IMR-90 (cell line): ENCODE data around the gene ITGA5. TPM values are rescaled to one million over a fixed set of nuclear protein-coding genes. Genes with fewer than 3 reads are reported as not detected.

Experiments used
- ATAC-seq: fragments of 200-7000 bp; cut with Tn5 transposase; 2 replicates; pipeline ENCODE4 v1.9.1; 2020; ENCODE audit warnings: low read depth, mild to moderate bottlenecking, moderate library complexity
- BruUV-seq: library from RNA; stranded (reverse); fragments of 400-500 nt; replicated peaks from 2 replicates; lab custom pipeline; 2021; lab: Mats Ljungman, UMichigan
- CTCF ChIA-PET: fragments of 300-600 bp; formaldehyde crosslinking; extraction: SDS; loops from one replicate; lab custom pipeline; 2021; ENCODE audit warnings: antibody characterized with exemption; lab: Yijun Ruan, JAX
- POLR2A ChIA-PET: fragments of 300-600 bp; sonication (Branson Sonifier 250); formaldehyde crosslinking; loops from one replicate; lab custom pipeline; 2022; ENCODE audit warnings: antibody characterized with exemption; ENCODE audit not compliant: unreplicated experiment; lab: Charles Lee
- DNase-seq: peaks from one replicate; pipeline ENCODE4 v3.0.0; 2013
- H2AFZ ChIP-seq: replicated peaks from 2 replicates; pipeline ENCODE3; 2013; ENCODE audit warnings: low read length, mild to moderate bottlenecking; ENCODE audit not compliant: poor library complexity
- H2AK5ac ChIP-seq: 2 replicates; pipeline ENCODE4 v1.6.1; 2013; ENCODE audit warnings: low read depth, low read length, inconsistent platforms
- H2AK9ac ChIP-seq: replicated peaks from 2 replicates; pipeline ENCODE3; 2013; ENCODE audit warnings: mild to moderate bottlenecking, low read depth, low read length, moderate library complexity; ENCODE audit not compliant: poor library complexity
- H2BK120ac ChIP-seq: 2 replicates; pipeline ENCODE4 v1.6.1; 2013; ENCODE audit warnings: low read depth, low read length, inconsistent platforms
- H2BK15ac ChIP-seq: 3 replicates; pipeline ENCODE4 v1.6.1; 2013; ENCODE audit warnings: low read depth, low read length, inconsistent platforms
- H2BK20ac ChIP-seq: 2 replicates; pipeline ENCODE4 v1.6.1; 2013; ENCODE audit warnings: low read depth, mild to moderate bottlenecking, inconsistent platforms, low read length, moderate library complexity
- H2BK5ac ChIP-seq: 2 replicates; pipeline ENCODE4 v1.6.1; 2013; ENCODE audit warnings: mild to moderate bottlenecking, low read depth, low read length, inconsistent platforms; ENCODE audit not compliant: poor library complexity, severe bottlenecking
- H3K14ac ChIP-seq: replicated peaks from 2 replicates; pipeline ENCODE4 v1.6.1; 2013; ENCODE audit warnings: low read depth, low read length, inconsistent platforms
- H3K18ac ChIP-seq: 2 replicates; pipeline ENCODE4 v1.6.1; 2013; ENCODE audit warnings: low read depth, low read length, control low read depth
- H3K23ac ChIP-seq: 2 replicates; pipeline ENCODE4 v1.6.1; 2013; ENCODE audit warnings: low read depth, low read length, inconsistent platforms
- H3K27ac ChIP-seq: 2 replicates; pipeline ENCODE4 v1.5.1; 2013; ENCODE audit warnings: mild to moderate bottlenecking, control low read depth, low read length; ENCODE audit not compliant: insufficient read depth
- H3K27me3 ChIP-seq: 2 replicates; pipeline ENCODE4 v1.6.1; 2013; ENCODE audit warnings: low read length; ENCODE audit not compliant: control insufficient read depth, insufficient read depth
- H3K36me3 ChIP-seq: 2 replicates; pipeline ENCODE4 v1.6.1; 2013; ENCODE audit warnings: low read length, mixed read lengths; ENCODE audit not compliant: control insufficient read depth, insufficient read depth
- H3K4ac ChIP-seq: 2 replicates; pipeline ENCODE4 v1.6.1; 2013; ENCODE audit warnings: low read depth, low read length, inconsistent platforms
- H3K4me1 ChIP-seq: 2 replicates; pipeline ENCODE4 v1.6.1; 2013; ENCODE audit warnings: low read length, mixed read lengths; ENCODE audit not compliant: control insufficient read depth, insufficient read depth
- H3K4me2 ChIP-seq: 2 replicates; pipeline ENCODE4 v1.6.1; 2013; ENCODE audit warnings: low read depth, mild to moderate bottlenecking, control low read depth, low read length, moderate library complexity
- H3K4me3 ChIP-seq: 2 replicates; pipeline ENCODE4 v1.5.1; 2013; ENCODE audit warnings: low read depth, mild to moderate bottlenecking, control low read depth, low read length, moderate library complexity; ENCODE audit not compliant: insufficient read depth
- H3K56ac ChIP-seq: 2 replicates; pipeline ENCODE4 v1.6.1; 2013; ENCODE audit warnings: low read length, inconsistent platforms; ENCODE audit not compliant: insufficient read depth; ENCODE audit errors: extremely low read depth
- H3K79me1 ChIP-seq, 2 experiments: 2 replicates each; pipeline ENCODE4 v1.6.1; 2013; ENCODE audit warnings: low read length in 2 of 2, inconsistent platforms in 1 of 2, low read depth in 1 of 2
- H3K9ac ChIP-seq: 2 replicates; pipeline ENCODE4 v1.6.1; 2013; ENCODE audit warnings: low read depth, low read length, control low read depth
- H3K9me1 ChIP-seq: 2 replicates; pipeline ENCODE4 v1.6.1; 2013; ENCODE audit warnings: low read length, inconsistent platforms; ENCODE audit not compliant: insufficient read depth
- H3K9me3 ChIP-seq: 2 replicates; pipeline ENCODE4 v1.6.1; 2013; ENCODE audit warnings: low read length; ENCODE audit not compliant: control insufficient read depth, insufficient read depth
- H4K20me1 ChIP-seq: 2 replicates; pipeline ENCODE4 v1.6.1; 2013; ENCODE audit warnings: low read length, inconsistent platforms; ENCODE audit not compliant: insufficient read depth
- H4K5ac ChIP-seq: 2 replicates; pipeline ENCODE4 v1.6.1; 2013; ENCODE audit warnings: mild to moderate bottlenecking, low read depth, low read length, control low read depth
- H4K8ac ChIP-seq, 2 experiments: 2 replicates each; pipeline ENCODE4 v1.6.1; 2013; ENCODE audit warnings: low read depth in 2 of 2, low read length in 2 of 2, control low read depth in 1 of 2, inconsistent platforms in 1 of 2
- H4K91ac ChIP-seq: 2 replicates; pipeline ENCODE4 v1.6.1; 2013; ENCODE audit warnings: low read depth, low read length, inconsistent platforms; ENCODE audit not compliant: insufficient read depth
- MAFK ChIP-seq: IDR thresholded peaks from 2 replicates; pipeline ENCODE4 v1.6.1; 2012; ENCODE audit warnings: low read depth, low read length, improper control_type of control experiment
- RAD21 ChIP-seq: IDR thresholded peaks from 2 replicates; pipeline ENCODE4 v1.6.1; 2012; ENCODE audit warnings: low read length, improper control_type of control experiment
- RCOR1 ChIP-seq: IDR thresholded peaks from 2 replicates; pipeline ENCODE4 v1.6.1; 2012; ENCODE audit warnings: mild to moderate bottlenecking, low read length, improper control_type of control experiment; ENCODE audit not compliant: insufficient replicate concordance
- WGBS, 2 experiments: methylation state at CpG; one replicate each; pipeline versions ENCODE4 v1.1.5 to v1.1.7; 2013; ENCODE audit warnings: missing lambda C conversion rate in 2 of 2; ENCODE audit not compliant: insufficient read length in 1 of 2; ENCODE audit errors: extremely low coverage in 2 of 2; 5-methylcytosine and 5-hydroxymethylcytosine counted together
- dilution Hi-C: fragments of 300-500 bp; cut with HindIII; formaldehyde crosslinking; loops from one replicate; pipeline ENCODE4 v1.14.3; 2018; ENCODE audit warnings: low sequenced_read_pairs; ENCODE audit not compliant: unreplicated experiment
- in situ Hi-C: fragments of 300-500 bp; cut with MboI; formaldehyde crosslinking; loops from 3 replicates; pipeline ENCODE4 v1.14.3; 2019; ENCODE audit warnings: low sequenced_read_pairs, inconsistent platforms, mixed read lengths
- intact Hi-C: fragments of 100-400 bp; cut with micrococcal nuclease; formaldehyde crosslinking; loops from 2 replicates; pipeline ENCODE4 v1.10.0; 2022
- polyA plus RNA-seq, 3 experiments: library from polyadenylated mRNA; depleted of rRNA; stranded (reverse); fragments of >200 nt; gene quantifications; 2 replicates each; pipeline ENCODE4 v1.2.3, GENCODE V29; 2012; ENCODE audit warnings: low replicate concordance in 1 of 3
- total RNA-seq: library from RNA; depleted of rRNA; stranded (reverse); fragments of >200 nt; gene quantifications from 2 replicates; pipeline ENCODE4 v1.2.3, GENCODE V29; 2012

The ITGA5 gene
- total and polyA plus RNA-seq, 2 of the 4 experiments (the other 2 are of a cell fraction): 159 to 259 TPM

DNA sequence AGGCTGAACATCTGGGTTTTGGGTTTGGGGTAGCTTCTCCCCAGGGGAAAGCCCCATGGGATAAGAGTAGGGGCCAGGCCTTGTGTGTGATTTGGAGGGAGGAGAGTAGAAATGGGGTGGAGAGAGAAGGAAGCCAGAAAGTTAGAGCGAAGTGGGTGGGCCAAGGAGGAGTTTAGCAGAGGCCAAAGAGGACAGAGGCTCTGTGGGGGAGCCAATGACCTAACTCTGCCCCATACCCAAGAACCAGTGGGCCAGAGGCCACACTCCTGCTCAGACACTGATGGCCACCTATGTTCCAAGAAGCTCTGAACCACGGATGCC lies 43.8 kb downstream of the ITGA5 start (continued):
- no peak for TF ChIP-seq RCOR1

DNA sequence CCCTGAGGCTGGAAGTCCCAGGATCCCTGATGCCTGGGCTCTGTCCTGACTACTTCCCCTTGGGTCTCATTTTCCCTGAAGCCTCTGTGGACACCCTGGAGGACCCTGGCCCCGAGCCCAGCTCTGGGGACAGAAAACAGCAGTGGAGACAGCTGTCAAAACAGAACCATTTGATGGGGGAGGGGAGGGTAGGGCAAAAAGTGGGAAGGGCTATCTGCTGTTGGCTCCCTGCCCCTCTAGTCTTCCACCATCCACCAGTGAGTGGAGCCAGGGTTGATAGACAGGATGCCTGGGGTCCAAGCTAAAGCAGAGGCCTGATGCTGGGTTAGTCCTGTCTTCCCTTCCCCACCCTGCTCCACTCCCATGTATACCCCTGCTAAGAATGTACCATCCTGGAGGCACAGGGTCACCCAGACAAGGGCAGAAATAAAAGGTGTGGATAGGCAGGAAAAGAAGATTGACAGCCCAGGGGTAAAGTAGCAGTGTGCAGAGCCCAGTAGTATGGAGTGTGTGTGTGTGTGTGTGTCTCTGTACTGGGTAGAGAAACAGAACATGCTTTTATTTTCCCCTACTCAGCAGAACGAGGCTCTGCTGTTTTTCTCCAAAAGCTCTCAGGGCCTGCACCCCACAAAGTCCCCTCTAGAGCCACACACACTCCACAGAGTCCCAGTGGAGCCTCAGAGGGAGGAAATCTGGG lies 44.4 kb downstream of the ITGA5 start:
- Histone ChIP-seq H4K91ac (no peak overlapping the region), H3K9me1 (no peaks in the 10 kb centered on the region; the same call in 1 of the 2 replicates), H2AK5ac (no peak overlapping the region), H3K18ac (no peak overlapping the region), H4K20me1 (peaks cover 4% of the 10 kb centered on the region; the same call in 1 of the 2 replicates), H3K9me3 (no peaks in the 10 kb centered on the region), H4K8ac (no peak overlapping the region), H2BK120ac (no peak overlapping the region), H3K23ac (no peak overlapping the region), H3K14ac (no peak overlapping the region), H2AFZ (no peak overlapping the region), H3K56ac (no peak overlapping the region), H4K5ac (no peak overlapping the region), H2BK5ac (no peak overlapping the region), H3K27ac (no peak overlapping the region), H2BK20ac (no peak overlapping the region), H3K27me3 (no peaks in the 10 kb centered on the region), H2BK15ac (no peak overlapping the region; the same call in 2 of the 3 replicates), H3K36me3 (peaks cover 1% of the 10 kb centered on the region; the same call in 1 of the 2 replicates), H3K4me3 (no peak overlapping the region), H3K79me1 (peaks cover 0 to 6% of the 10 kb centered on the region in 2 experiments; a peak in 1 of 4 replicates), H3K4me1 (peaks cover 8% of the 10 kb centered on the region; the same call in 1 of the 2 replicates), H2AK9ac (peak overlapping the region; percentile 70), H3K4me2 (no peak overlapping the region), H3K4ac (no peak overlapping the region), H3K9ac (no peak overlapping the region)
- in situ Hi-C loops (loop anchor here (10.0 kb wide), 1 partner anchor 380 kb away; no protein-coding TSS in a partner anchor), intact Hi-C loops (no loop called here), dilution Hi-C loops (no loop called here)
- WGBS, 2 experiments: no CpG with 5 or more reads among the region's 2 CpGs
- TF ChIP-seq MAFK: peak; percentile 38; the same call in 1 of the 2 replicates
- no peak for TF ChIP-seq RAD21
- POLR2A ChIA-PET: no interaction called here
- CTCF ChIA-PET: no interaction called here
- no peak for ATAC-seq
- no peak for DNase-seq
- no TSS peak for BruUV-seq
